ENCODE data around the gene SH3RF2.
"Not testable (repeated sequence)": the region's sequence is repeated elsewhere in the genome, so short reads cannot be mapped to it uniquely, and the experiment has no call there.

SH3RF2 gene

DNA sequence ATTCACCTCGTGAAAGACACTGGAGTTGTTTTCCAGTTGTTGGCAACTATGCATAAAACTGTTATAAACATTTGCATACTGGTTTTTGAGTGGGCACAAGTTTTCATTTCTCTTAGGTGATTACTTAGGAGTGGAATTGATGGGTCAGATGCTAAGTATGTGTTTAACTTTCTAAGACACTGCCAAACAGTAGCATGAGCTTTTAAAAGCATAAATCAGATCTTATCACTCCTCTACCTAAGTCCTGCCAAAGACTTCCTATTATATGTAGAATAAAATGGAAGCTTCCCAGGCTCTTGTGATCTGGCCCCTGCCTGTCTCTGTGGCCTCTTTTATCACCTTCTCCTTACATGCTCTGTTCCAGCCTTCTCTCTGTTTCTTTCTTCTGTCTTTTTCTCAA, 72.6 kb downstream of the SH3RF2 start:
- no peak for DNase-seq

DNA sequence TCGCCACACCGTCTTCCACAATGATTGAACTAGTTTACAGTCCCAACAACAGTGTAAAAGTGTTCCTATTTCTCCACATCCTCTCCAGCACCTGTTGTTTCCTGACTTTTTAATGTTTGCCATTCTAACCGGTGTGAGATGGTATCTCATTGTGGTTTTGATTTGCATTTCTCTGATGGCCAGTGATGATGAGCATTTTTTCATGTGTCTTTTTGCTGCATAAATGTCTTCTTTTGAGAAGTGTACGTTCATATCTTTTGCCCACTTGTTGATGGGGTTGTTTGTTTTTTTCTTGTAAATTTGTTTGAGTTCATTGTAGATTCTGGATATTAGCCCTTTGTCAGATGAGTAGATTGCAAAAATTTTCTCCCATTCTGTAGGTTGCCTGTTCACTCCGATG, 74.1 kb downstream of the SH3RF2 start:
- not testable (repeated sequence) for DNase-seq

DNA sequence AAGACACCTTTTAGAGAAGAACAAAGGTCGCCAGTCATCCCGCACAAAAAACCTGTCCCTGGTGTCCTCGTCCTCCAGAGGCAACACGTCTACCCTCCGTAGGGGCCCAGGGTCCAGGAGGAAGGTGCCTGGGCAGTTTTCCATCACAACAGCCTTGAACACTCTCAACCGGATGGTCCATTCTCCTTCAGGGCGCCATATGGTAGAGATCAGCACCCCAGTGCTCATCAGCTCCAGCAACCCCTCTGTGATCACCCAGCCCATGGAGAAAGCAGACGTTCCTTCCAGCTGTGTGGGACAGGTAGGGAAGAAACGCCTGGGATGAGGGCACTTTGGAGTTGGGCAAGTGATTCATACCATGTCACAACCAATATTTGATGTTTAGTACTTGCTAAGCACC, 77.4 kb downstream of the SH3RF2 start:
- DNase-seq = no peak

DNA sequence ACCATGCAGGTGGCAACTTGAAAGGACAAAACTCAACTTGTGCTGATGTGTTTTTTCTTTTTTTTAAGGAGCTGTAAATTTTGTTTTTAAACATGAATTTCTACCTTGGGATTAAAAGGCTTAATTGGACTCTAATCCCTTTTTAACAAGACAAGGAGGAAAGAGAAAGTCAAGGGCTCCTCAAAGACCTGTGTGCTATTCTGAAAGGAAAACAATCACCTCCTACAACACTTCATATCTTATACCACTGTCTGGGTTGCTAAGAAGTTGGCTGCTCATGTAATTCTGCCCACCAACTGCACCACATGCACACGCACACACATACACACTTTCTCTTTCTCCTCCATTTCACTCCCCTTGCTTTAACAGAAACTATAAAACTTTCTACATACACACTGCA, 78.6 kb downstream of the SH3RF2 start:
- no peak for DNase-seq

DNA sequence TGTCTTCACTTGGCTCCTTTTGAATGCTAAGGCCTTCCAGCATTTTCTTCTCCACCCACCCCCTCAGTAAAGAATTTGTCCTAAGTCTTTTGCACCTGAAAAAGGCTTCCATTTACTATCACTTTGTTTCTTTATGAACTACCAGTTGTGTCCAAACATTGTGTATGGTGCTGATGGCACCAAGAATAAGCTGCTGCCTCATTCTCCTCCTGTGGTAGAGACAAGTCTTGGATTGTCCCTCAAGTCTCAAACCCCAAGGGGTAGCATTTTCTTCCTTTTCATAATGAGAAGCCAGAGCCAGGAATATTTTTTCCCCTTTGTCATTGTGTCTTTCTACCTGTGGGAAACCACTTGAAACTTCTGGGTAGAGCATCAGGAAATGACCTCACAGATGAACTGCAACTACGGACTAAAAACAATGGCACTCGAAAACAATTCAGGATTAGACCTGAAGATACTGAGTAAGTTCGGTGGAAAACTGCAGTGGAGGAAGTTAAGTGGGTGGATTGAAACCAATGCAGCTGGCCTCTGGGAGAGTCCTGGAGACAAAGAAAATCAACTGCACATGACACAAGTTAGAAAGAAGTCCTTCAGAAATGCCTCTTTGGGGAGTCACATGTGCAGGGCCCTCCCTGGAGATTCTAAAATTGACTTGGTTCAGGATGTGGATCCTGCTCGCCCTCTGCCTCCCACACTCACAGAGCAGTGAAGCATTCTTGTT, 80.5 kb downstream of the SH3RF2 start:
- no peak for DNase-seq

DNA sequence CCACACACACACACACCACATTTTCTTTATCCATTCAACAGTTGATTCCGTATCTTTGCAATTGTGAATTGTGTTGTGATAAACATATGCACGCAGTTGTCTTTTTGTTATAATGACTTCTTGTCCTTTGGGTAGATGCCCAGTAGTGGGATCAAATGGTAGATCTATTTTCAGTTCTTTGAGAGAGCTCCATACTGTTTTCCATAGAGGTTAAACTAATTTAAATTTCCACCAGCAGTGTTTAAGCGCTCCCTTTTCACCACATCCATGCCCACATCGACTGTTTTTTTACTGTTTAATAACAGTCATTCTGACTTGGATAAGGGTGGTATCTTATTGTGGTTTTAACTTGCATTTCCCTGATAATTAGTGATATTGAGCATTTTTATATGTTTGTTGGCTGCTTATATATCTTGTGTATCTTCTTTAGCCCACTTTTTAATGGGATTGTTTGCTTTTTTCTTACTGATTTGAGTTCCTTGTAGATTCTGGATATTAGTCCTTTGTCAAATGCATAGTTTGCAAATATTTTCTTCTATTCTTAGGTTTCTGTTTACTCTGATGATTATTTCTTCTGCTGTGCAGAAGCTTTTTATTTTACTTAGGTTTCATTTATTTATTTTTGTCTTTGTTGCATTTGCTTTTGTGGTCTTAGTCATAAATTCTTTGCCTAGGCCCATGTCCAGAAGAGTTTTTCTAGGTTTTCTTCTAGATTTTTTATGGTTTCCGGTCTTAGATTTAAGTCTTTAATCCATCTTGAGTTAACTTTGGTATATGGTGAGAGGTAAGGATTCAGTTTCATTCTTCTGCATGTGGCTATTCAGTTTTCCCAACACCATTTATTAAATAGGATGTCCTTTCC, 82.4 kb downstream of the SH3RF2 start:
- no peak for DNase-seq

DNA sequence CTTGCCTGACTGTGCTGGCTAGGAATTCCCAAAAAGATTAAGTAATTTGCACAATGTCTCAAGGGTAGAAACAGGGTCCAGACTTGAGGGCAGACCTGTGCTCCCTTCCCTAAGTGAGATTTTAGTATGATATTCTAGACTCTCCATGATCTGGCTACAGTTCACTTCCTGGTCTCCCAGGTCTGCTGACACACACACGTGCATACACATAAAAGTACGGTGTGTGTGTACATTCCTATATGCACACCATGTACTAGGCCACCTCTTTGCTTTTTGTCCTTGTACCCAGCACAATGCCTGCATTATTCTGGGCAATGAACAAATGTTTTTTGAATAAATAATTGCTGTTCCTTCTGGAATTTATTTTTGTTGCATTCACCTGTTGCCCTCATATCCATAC, 83.7 kb downstream of the SH3RF2 start:
- no peak for DNase-seq

DNA sequence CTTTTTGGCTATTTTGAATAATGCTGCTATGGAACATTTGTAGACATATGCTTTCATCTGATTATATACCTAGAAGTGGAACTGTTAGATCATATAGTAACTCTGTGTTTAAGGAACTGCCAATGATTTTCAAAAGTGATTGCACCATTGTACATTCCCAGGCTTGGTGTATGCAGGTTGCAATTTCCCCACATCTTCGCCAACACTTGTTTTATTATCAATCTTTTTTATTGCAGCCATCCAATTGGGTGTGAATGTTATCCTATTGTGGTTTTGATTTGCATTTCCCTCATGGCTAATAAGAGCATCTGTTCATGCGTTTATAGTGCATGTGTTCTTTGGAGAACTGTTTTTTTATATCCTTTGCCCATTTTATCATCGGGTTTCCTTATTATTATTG, 87.7 kb downstream of the SH3RF2 start:
- DNase-seq = no peak

DNA sequence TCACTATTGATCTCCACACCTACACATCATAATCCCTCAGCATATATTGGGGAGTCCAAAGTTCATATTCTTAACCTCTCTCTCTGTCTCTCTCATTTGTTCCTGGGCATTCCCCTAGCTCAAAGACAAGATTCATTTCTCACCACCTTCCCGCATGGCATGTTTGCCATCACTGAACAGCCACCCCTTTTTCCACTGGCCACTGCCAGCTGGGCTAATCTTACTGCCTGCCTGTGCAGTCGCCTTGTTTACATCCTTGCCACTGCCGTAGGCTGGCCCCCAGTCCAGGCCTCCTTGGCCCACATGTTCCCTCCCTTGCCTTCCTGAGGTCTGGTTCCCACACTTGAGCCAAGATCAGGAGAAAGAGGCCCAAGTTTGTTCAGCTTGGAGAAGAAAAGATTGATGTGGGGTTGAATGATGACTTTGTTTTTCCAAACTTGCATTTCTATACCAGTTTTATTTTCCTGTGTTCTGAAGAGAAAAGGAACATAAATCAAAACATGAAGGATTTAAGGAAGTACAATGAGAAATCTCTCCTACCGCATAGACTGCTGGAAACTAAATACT, 88.8 kb downstream of the SH3RF2 start:
- no peak for DNase-seq

DNA sequence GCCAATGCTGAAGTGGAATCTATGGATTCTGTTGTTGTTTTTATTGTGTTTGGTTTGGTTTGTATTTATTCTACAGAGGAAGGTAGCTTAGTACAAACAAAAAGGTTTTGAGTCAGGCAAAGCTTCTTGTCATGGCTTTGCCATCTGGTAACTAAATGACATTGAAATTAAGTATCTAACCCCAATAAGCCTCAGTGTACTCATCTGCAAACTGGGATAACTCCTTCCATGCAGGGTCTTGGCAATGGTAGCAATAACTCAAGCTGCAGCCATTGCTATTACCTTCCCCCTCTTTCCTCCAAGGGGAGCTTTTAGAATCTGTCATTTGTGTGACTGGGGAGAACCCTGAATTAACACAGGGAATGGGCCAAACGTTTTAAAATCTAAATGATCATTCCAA, 89.3 kb downstream of the SH3RF2 start:
- DNase-seq = no peak

DNA sequence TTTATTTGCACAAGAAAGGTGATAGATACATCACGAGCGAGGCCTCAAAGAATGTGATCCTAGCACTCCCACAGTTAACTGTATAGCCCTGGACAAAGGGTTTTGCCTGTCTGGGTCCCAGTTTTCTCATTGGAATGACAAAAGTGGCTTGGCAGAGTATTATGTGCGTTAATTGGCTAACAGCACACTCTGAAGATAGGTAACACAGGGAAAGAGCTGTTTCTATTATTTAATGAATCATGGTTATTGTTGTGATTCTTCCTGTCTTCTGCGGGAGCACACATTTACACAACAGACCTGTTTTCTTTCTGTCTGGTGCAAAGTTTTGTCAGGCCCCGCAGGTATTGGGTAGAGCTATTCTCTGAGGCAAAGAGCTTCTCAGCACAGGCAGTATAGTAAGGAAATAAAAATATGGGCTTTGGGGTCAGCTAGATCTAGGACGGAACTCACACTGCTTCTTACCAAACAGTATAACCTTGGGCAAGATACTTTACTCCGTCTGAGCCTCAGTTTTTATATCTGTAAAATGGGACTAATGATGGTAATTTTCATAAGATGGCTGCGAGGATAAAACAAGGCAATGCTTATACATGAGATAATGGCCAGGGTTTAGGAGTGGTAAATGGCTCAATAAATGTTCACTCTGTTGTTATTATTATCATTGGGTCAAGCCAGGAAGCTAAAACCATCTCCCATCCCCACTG, 90.1 kb downstream of the SH3RF2 start:
- no peak for DNase-seq

DNA sequence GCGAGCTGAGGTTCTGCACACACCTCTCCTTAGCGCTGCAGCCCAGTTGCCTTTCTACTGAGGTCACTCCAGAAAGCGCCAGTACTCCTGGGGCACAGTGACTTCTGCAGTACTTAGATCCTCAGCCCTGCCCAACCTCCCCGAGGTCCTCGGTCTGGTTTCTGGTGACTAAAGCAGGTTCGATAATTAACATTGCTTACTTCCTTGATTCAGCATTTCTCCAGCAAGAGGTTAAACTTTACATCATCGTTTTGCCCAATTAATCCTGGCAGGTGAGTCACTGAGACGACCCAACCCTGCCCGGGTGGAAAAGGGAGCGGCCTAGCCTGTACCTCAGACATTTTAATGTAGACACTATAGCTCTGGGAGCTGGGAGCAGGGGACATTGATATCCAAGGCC, 91.4 kb downstream of the SH3RF2 start:
- DNase-seq = no peak

DNA sequence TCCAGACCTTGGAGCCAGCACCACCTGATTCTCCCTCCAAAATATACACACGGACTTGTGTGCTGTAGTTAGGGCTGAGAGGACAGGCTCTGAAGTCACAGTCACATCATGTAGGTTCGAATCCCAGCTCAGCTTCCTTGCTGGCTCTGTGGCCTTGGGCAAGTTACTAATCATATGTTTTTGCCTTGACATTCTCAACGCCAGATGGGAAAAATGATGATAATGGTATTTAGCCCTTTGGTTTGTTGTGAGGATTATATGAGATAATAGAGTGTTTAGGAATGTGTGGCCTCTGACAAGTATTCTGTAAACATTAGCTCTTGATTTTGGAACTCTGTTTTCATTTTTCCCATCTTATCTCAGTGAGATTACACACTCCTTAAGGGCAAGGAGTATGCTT, 96.5 kb downstream of the SH3RF2 start:
- DNase-seq = no peak

DNA sequence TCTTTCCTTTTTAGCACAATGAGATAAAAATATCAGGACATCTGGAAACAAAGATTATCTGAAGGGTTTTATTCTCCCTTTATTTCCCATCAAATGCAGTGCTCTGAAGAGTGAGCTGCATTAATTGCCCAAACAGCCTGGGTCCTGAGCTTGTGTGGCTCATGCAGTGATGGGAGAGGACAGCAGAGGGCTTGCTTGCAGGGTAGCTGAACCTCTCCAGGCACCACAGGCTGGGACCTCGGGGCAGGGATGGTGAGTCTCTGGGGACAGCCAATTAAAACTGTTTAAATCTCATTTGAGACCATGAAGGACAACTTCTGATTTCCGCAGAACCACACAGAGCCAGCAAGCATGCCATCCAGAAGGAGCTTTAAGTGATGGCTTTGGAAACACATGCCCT, 97.7 kb downstream of the SH3RF2 start:
- no peak for DNase-seq

DNA sequence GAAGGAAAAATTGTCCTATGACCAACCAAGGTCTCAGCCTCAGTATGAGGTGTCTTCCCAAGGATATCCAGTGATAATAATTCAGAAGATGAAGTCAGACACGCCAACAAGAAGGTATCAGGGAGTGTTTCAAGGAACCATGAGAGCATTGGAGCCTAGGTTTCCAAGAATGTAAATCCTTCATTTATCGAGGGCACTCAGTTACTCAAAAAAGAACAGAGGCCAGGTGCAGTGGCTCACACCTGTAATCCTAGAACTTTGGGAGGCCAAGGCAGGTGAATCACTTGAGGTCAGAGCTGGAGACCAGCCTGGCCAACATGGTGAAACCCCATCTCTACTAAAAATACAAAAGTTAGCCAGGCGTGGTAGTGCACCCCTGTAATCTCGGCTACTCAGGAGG, 98.2 kb downstream of the SH3RF2 start:
- no peak for DNase-seq

DNA sequence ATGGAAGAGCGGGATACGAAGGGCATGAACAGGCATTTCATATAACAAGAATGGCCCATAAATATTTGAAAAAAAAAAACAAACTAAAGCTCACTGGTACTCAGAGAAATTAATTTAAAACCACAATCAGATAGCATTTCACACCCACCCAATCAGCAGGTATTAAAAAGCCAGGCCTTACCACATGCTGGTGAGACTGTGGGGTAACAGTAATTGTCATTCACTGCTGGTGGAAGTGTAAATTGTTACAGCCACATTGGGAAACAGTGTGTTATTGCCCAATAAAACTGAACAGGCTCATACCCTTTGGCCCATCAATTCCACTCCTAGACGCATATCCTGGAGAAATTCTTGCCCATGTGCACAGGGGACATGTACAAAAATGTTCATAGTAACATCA, 103.0 kb downstream of the SH3RF2 start:
- DNase-seq = no peak

DNA sequence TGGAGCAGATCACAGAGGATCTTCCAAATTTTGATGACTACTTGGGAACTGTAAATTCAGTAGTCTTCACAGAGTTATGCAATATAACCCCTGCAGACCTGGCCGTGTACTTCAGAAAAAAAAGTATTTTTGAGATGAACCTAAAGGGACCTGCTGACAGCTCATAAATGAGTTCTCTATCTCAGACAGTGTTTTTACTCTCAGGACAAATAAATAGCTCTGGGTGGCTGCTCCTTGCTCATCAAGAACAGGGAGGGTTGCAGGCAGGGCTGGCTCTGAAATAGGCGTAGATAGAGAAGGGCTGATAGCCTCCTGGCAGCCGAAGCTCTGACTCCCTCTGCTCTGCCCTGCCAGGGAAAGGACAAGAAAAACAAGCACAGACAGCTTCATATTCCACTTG, 104.1 kb downstream of the SH3RF2 start:
- DNase-seq = no peak

DNA sequence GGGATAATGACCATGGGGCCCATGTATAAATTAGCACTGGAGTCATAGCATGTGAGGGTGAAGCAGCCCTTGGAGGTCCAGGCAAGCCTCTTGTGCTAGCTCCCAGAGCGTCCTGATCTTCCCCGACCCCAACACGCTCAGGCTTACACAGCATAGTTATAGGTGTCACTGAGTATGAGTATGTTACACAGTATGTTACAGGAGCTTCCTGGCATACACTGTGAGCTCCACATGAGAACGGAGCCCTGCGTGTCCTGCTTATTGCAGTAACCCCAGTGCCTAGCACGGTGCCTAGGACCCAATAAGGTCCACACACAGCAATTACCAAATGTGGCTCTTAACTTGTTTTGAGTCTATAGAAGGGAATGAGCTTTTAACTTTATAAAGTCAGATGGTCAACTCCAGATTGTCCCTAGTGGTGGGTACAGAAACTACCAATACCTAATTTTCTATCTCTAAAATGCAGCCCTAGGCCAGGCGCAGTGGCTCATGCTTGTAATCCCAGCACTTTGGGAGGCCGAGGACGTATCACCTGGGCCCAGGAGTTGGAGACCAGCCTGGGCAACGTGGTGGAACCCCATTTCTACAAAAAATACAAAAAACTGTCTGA, 104.9 kb downstream of the SH3RF2 start:
- no peak for DNase-seq

DNA sequence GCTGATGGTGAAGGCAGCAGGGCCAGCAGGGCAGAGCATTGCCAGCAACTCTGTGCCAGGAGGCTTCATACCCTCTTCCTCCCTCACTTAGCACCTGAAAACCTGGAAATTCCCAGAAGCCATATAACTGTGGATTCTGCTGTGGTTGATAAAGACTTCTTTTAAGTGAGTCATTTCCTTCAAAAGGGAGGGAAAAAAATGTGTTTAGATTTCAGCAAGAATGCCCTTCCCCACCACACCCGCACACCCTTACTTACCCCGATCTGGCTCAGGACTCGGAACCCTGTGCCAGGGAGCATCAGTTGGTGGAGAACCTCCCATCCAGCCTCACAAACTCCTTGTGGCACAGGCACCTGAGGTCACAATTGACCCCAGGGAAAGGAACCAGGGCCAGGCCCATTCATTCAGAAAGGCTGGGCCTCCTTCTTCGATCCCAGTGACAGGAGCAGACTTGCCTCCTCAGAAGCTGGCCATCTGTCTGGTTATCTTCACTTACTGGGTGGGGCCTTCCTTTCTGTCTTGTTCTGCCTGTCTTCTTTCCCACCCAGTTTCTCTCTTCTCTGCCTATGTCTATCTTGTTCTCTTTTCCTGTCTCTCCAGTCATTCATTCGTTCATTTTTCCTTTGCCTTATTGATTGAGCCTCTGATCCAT, 106.4 kb downstream of the SH3RF2 start:
- DNase-seq = no peak

DNA sequence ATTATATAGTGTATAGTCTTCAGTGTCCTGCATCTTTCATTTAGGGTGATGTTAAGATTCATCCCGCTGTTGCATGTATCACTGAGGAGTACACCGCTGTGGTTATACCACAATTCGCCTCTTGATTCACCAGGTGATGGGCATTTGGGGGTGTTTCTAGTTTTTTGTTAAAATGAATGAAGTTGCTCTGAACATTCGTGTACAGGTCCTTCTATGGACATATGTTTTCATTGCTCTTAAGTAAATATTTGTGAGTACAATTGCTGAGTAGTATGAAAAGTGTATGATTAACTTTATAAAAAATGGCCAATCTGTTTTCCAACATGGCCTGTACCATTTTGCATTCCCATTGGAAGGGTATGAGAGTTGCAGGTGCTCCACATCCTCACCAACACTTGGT, 107.3 kb downstream of the SH3RF2 start:
- no peak for DNase-seq

DNA sequence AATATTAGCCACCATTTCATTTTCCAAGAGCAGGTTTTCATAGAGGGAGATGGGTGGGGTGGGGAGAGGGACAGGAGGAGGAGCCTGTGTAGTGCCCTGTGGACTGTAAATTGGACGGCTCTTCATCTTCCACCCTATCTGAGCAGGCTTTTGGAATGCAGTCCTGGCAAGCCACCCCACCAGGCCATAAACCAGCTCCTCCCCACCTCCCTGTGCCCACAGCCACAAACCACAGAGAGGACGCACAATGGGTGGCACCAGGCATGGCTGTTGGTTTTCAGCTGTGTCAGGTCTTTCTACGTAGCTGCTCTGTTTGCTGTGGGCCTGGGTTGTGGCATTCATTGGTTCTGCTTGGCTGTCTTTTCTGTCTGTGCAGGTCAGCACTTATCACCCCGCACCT, 111.0 kb downstream of the SH3RF2 start:
- no peak for DNase-seq

DNA sequence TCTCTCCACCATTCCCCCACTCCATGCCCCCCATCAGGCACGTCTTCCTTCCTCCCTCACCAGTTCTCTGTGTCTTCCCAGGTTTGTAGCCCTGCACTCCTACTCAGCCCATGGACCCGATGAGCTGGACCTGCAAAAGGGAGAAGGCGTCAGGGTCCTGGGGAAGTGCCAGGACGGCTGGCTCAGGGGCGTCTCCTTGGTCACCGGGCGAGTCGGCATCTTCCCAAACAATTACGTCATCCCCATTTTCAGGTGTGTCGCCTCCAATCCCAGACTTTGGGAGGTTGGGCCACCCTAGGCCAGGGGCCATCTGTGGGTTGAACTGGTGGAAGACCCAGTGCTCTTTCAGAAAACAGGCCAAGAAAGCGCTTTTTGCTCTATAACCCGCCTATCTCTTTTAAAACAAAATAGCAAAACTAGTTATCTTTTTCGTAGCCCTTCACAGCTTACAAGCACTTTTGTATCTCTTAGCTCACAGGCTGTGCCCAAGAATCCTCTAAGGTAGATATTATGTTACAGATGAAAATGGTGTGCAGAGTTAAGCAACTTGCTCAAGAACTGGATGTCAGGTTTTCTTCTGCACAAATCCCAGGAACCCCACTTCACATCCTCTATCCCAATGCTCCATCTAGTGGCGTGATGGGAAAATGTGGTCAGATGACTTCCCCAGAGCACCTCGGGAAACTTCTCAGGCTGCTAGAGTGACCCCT, 112.8 kb downstream of the SH3RF2 start:
- DNase-seq = peak; percentile 51
